Panc1 (cell line): ENCODE measurements around the gene ABCB6. TPM values are rescaled to one million over a fixed set of nuclear protein-coding genes. Genes with fewer than 3 reads are reported as not detected.

Experiments
- ATAC-seq: fragments of 200-7000 bp; cut with Tn5 transposase; 2 replicates; pipeline ENCODE4 v1.9.1; 2020; ENCODE audit warnings: mild to moderate bottlenecking, moderate library complexity
- BruUV-seq: library from RNA; stranded (reverse); fragments of 400-500 nt; replicated peaks from 2 replicates; lab custom pipeline; 2021; lab: Mats Ljungman, UMichigan
- CTCF ChIA-PET: fragments of 300-600 bp; sonication (Branson Sonifier 250); formaldehyde crosslinking; loops from one replicate; lab custom pipeline; 2022; ENCODE audit warnings: antibody characterized with exemption; lab: Charles Lee
- POLR2A ChIA-PET: fragments of 300-600 bp; sonication (Branson Sonifier 250); formaldehyde crosslinking; loops from one replicate; lab custom pipeline; 2022; ENCODE audit warnings: antibody characterized with exemption; lab: Charles Lee
- DNase-seq: peaks from one replicate; pipeline ENCODE4 v3.0.0-alpha.2; 2010; ENCODE audit warnings: low read depth, low spot score
- H3K27ac ChIP-seq: 2 replicates; pipeline ENCODE4 v1.5.1; 2011; ENCODE audit warnings: mild to moderate bottlenecking, low read length, inconsistent platforms
- H3K27me3 ChIP-seq: fragments of 200-500 bp; sonication (Bioruptor generic); 2 replicates; pipeline ENCODE4 v1.6.0; 2014; ENCODE audit warnings: low read length, inconsistent platforms; ENCODE audit not compliant: control insufficient read depth, insufficient read depth
- H3K36me3 ChIP-seq: fragments of 200-500 bp; sonication (Bioruptor generic); 2 replicates; pipeline ENCODE4 v1.5.1; 2014; ENCODE audit warnings: inconsistent platforms, mild to moderate bottlenecking, low read length, moderate library complexity; ENCODE audit not compliant: control insufficient read depth, insufficient read depth
- H3K4me1 ChIP-seq: 2 replicates; pipeline ENCODE4 v1.5.1; 2011; ENCODE audit warnings: inconsistent platforms, mild to moderate bottlenecking, low read length, moderate library complexity; ENCODE audit not compliant: control insufficient read depth, insufficient read depth
- H3K4me3 ChIP-seq, 2 experiments: 2 replicates each; pipeline ENCODE4 v1.5.1; 2011 to 2012; ENCODE audit warnings: low read depth in 2 of 2, low read length in 2 of 2, mild to moderate bottlenecking in 2 of 2, inconsistent platforms in 1 of 2, moderate library complexity in 1 of 2
- H3K9me3 ChIP-seq: fragments of 200-500 bp; sonication (Bioruptor generic); 2 replicates; pipeline ENCODE4 v1.5.1; 2014; ENCODE audit warnings: low read depth, mild to moderate bottlenecking, inconsistent platforms, low read length, moderate library complexity; ENCODE audit not compliant: control insufficient read depth, insufficient read depth
- POLR2AphosphoS5 ChIP-seq: IDR thresholded peaks from 2 replicates; pipeline ENCODE4 v1.6.1; 2012; ENCODE audit warnings: mild to moderate bottlenecking, low read depth, low read length, moderate library complexity
- SIN3A ChIP-seq: IDR thresholded peaks from 2 replicates; pipeline ENCODE4 v1.6.1; 2012; ENCODE audit warnings: low read depth, mild to moderate bottlenecking, low read length, moderate library complexity, borderline replicate concordance; ENCODE audit not compliant: insufficient read depth
- TCF7L2 ChIP-seq: IDR thresholded peaks from 2 replicates; pipeline ENCODE4 v1.6.1; 2011; ENCODE audit warnings: mild to moderate bottlenecking, low read depth, low read length, inconsistent platforms
- in situ Hi-C: cut with HindIII; loops from 2 replicates; pipeline ENCODE4 v1.10.0; 2016; ENCODE audit warnings: low sequenced_read_pairs, low pct_unique_long_range_greater_than_20kb
- intact Hi-C: fragments of 100-400 bp; cut with micrococcal nuclease; formaldehyde crosslinking; loops from one replicate; pipeline ENCODE4 v1.10.0; 2022; ENCODE audit not compliant: unreplicated experiment
- total RNA-seq: library from RNA; stranded (reverse); gene quantifications from one replicate; pipeline ENCODE4 v1.2.1, GENCODE V29; 2021; ENCODE audit not compliant: unreplicated experiment
- TF ChIP-seq, protein P1 (sequence below): fragments of 450-650 bp; IDR thresholded peaks from 2 replicates; pipeline ENCODE4 v1.5.1; 2017; ENCODE audit warnings: mild to moderate bottlenecking
- TF ChIP-seq, protein P2 (sequence below), 2 experiments: IDR thresholded peaks; 2 replicates each; pipeline ENCODE4 v1.6.1; 2011 to 2012; ENCODE audit warnings: low read depth in 2 of 2, control low read depth in 1 of 2, low read length in 1 of 2, mild to moderate bottlenecking in 1 of 2, moderate library complexity in 1 of 2; ENCODE audit not compliant: insufficient read depth in 1 of 2

The ABCB6 gene
- total RNA-seq, 1 experiment from 2014 or later = 19.0 TPM

DNA sequence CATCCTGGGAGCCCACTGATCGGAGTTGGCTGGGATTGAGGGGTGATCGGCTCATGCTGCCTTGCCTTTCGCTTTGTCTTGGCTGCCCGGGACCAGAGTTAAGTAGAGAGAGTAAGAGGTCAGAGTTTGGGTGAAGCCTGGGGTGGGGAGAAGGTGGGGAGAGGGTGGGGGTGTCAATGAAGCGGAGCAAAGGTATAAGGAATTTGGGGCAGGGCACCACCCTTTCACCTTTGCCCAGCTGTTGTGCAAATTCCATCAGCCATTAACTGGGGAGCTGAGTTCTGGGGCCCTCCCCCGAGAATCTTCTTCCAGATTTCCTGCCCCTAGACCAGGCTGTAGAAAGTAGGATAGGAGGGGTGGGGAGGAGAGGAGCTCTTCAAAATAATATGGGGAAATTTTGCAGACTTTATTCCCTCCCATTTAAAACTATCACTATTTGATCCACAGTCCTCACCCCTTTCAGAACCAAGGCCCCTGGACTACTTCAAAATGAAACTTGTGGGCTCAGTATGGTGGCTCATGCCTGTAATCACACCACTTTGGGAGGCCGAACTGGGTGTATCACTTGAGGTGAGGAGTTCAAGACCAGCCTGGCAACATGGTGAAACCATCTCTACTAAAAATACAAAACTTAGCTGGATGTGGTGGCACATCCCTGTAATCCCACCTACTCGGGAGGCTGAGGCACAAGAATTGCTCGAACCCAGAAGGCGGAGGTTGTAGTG lies 48.7 kb downstream of the ABCB6 start, which contains the start of gene SLC23A3:
SLC23A3 (minus strand) TSS at position 100 of the 725 bp plus-strand sequence; CDS start at position 55, 45 bp downstream.
- ChIA-PET POLR2A (interaction anchor here (0.5 to 0.7 kb wide), 3 partner anchors 31 to 503 kb away, joined by 3 to 5 read pairs (median 3); no protein-coding TSS in a partner anchor), CTCF (interaction anchor here (0.6 to 0.7 kb wide), 2 partner anchors 28 to 254 kb away, joined by 4 to 9 read pairs; no protein-coding TSS in a partner anchor)
- Histone ChIP-seq H3K36me3 (no peaks in the 10 kb centered on the region; the same call in 1 of the 2 replicates), H3K4me3 (no peak within 1 kb of the TSS), H3K9me3 (no peaks in the 10 kb centered on the region), H3K4me1 (no peaks in the 10 kb centered on the region), H3K27me3 (no peaks in the 10 kb centered on the region), H3K27ac (no peak within 1 kb of the TSS)
- in situ Hi-C loops = no loop called here
- BruUV-seq = no TSS peak
- DNase-seq (no peak), ATAC-seq (no peak)
- intact Hi-C loops = loop anchor here (10.0 kb wide), 1 partner anchor 45 kb away; the partner anchor contains the start of gene ABCB6
- TF ChIP-seq TCF7L2 = no peak
- TF ChIP-seq, protein P1, sequence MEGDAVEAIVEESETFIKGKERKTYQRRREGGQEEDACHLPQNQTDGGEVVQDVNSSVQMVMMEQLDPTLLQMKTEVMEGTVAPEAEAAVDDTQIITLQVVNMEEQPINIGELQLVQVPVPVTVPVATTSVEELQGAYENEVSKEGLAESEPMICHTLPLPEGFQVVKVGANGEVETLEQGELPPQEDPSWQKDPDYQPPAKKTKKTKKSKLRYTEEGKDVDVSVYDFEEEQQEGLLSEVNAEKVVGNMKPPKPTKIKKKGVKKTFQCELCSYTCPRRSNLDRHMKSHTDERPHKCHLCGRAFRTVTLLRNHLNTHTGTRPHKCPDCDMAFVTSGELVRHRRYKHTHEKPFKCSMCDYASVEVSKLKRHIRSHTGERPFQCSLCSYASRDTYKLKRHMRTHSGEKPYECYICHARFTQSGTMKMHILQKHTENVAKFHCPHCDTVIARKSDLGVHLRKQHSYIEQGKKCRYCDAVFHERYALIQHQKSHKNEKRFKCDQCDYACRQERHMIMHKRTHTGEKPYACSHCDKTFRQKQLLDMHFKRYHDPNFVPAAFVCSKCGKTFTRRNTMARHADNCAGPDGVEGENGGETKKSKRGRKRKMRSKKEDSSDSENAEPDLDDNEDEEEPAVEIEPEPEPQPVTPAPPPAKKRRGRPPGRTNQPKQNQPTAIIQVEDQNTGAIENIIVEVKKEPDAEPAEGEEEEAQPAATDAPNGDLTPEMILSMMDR = no peak
- TF ChIP-seq POLR2AphosphoS5 = no peak
- TF ChIP-seq, protein P2, sequence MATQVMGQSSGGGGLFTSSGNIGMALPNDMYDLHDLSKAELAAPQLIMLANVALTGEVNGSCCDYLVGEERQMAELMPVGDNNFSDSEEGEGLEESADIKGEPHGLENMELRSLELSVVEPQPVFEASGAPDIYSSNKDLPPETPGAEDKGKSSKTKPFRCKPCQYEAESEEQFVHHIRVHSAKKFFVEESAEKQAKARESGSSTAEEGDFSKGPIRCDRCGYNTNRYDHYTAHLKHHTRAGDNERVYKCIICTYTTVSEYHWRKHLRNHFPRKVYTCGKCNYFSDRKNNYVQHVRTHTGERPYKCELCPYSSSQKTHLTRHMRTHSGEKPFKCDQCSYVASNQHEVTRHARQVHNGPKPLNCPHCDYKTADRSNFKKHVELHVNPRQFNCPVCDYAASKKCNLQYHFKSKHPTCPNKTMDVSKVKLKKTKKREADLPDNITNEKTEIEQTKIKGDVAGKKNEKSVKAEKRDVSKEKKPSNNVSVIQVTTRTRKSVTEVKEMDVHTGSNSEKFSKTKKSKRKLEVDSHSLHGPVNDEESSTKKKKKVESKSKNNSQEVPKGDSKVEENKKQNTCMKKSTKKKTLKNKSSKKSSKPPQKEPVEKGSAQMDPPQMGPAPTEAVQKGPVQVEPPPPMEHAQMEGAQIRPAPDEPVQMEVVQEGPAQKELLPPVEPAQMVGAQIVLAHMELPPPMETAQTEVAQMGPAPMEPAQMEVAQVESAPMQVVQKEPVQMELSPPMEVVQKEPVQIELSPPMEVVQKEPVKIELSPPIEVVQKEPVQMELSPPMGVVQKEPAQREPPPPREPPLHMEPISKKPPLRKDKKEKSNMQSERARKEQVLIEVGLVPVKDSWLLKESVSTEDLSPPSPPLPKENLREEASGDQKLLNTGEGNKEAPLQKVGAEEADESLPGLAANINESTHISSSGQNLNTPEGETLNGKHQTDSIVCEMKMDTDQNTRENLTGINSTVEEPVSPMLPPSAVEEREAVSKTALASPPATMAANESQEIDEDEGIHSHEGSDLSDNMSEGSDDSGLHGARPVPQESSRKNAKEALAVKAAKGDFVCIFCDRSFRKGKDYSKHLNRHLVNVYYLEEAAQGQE (IDR thresholded peaks at IDR 0.05; ENCODE audit: insufficient read depth in 1 of 2, low read depth in 2 of 2, low read length in 1 of 2) = no peak
- TF ChIP-seq SIN3A = no peak

DNA sequence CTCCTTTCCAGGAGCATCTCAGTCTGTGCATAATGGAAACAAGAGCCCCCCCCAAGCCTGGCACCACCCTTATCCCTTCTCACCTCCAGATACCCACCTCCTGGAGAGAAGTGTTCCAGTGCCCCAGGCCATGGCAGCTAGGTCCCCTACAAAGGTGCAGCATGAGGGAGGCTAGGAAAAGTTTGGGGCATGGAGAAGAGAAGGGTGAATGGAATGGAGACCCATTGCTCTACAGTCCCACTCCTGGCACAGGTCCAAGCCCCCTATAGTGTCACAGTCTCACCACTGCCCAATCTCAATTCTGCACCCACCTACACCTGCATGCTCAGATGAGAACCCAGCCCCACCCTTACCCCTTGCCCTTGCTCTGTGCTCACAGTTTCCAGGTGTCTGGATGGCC lies 49.8 kb downstream of the ABCB6 start:
- Histone ChIP-seq H3K27ac (no peak overlapping the region), H3K9me3 (no peaks in the 10 kb centered on the region), H3K4me3 (no peak overlapping the region), H3K27me3 (no peaks in the 10 kb centered on the region), H3K4me1 (no peaks in the 10 kb centered on the region), H3K36me3 (no peaks in the 10 kb centered on the region; the same call in 1 of the 2 replicates)
- no peak for ATAC-seq
- intact Hi-C loops (loop anchor here (10.0 kb wide), 1 partner anchor 46 kb away; the partner anchor contains the start of gene ABCB6), in situ Hi-C loops (no loop called here)
- BruUV-seq = no TSS peak
- ChIA-PET CTCF (no interaction called here), POLR2A (no interaction called here)
- no peak for TF ChIP-seq POLR2AphosphoS5
- TF ChIP-seq, protein P1 = no peak
- no peak for TF ChIP-seq SIN3A
- TF ChIP-seq TCF7L2 = no peak
- TF ChIP-seq, protein P2 (IDR thresholded peaks at IDR 0.05; ENCODE audit: insufficient read depth in 1 of 2, low read depth in 2 of 2, low read length in 1 of 2) = no peak
- DNase-seq = no peak
